ENCODE measurements around the gene SLCO3A1. TPM values are rescaled to one million over a fixed set of nuclear protein-coding genes. Genes with fewer than 3 reads are reported as not detected.

Gene SLCO3A1
- total and polyA plus RNA-seq, 4 donors: 1.6 to 3.6 (median 2.4) TPM

GRCh38 chr15:91942720-91943394 lies 89.3 kb downstream of the SLCO3A1 start (continued):
- TF ChIP-seq, protein P1, sequence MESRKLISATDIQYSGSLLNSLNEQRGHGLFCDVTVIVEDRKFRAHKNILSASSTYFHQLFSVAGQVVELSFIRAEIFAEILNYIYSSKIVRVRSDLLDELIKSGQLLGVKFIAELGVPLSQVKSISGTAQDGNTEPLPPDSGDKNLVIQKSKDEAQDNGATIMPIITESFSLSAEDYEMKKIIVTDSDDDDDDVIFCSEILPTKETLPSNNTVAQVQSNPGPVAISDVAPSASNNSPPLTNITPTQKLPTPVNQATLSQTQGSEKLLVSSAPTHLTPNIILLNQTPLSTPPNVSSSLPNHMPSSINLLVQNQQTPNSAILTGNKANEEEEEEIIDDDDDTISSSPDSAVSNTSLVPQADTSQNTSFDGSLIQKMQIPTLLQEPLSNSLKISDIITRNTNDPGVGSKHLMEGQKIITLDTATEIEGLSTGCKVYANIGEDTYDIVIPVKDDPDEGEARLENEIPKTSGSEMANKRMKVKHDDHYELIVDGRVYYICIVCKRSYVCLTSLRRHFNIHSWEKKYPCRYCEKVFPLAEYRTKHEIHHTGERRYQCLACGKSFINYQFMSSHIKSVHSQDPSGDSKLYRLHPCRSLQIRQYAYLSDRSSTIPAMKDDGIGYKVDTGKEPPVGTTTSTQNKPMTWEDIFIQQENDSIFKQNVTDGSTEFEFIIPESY (IDR thresholded peaks at IDR 0.05): peak; percentile 75

DNA sequence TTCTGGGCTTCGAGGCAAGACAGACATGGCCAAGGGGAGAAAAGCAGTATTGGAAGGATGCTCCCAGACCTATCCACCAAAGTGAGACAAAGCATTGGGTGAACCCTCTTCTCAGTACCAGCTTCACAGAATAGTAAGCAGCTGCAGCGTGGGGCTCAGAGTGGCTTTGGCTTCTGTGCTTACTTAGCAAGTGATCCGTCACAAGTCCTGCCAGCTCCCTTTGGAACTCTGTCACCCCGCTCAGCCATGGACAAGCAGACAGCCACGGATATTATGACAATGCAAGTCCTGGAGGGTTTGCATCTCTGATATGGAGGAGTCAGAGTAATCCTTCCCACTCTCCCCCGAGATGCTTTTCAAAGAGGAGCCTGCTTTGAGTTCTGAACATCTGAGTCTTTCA lies 90.8 kb downstream of the SLCO3A1 start:
- H3K27me3 ChIP-seq (ENCODE audit: control insufficient read depth in 4 of 4, insufficient read depth in 4 of 4, low read length in 3 of 4): no peaks in the 10 kb centered on the region
- H3K9me3 ChIP-seq (ENCODE audit: control insufficient read depth in 4 of 4, low read length in 3 of 4): no peaks in the 10 kb centered on the region
- H3K4me1 ChIP-seq (ENCODE audit: control insufficient read depth in 4 of 4, insufficient read depth in 4 of 4, low read length in 3 of 4): peaks cover 7 to 28% (median 20%) of the 10 kb centered on the region in 4 donors
- H3K9ac ChIP-seq (ENCODE audit: low read depth in 1 of 2, low read length in 2 of 2): no peak overlapping the region
- TF ChIP-seq, protein P1 (IDR thresholded peaks at IDR 0.05): no peak
- TF ChIP-seq TAF1 (conservative IDR thresholded peaks at IDR 0.05) (no peak), MAX (IDR thresholded peaks at IDR 0.05) (no peak), FOXA1 (IDR thresholded peaks at IDR 0.05) (no peak), ATF3 (IDR thresholded peaks at IDR 0.05) (no peak), JUND (IDR thresholded peaks at IDR 0.05) (no peak), RXRA (IDR thresholded peaks at IDR 0.05) (no peak), FOXA2 (IDR thresholded peaks at IDR 0.05) (no peak), SP1 (IDR thresholded peaks at IDR 0.05) (no peak), YY1 (IDR thresholded peaks at IDR 0.05) (no peak), EGR1 (IDR thresholded peaks at IDR 0.05; ENCODE audit: low read depth in 2 of 2) (no peak), RAD21 (IDR thresholded peaks at IDR 0.05) (no peak), HNF4A (conservative IDR thresholded peaks at IDR 0.05) (no peak), GABPA (IDR thresholded peaks at IDR 0.05 in 1 of 2, conservative IDR thresholded peaks at IDR 0.05 in 1 of 2) (no peak), NR2F2 (IDR thresholded peaks at IDR 0.05) (no peak), HNF4G (IDR thresholded peaks at IDR 0.05) (no peak)
- TF ChIP-seq, protein P2, sequence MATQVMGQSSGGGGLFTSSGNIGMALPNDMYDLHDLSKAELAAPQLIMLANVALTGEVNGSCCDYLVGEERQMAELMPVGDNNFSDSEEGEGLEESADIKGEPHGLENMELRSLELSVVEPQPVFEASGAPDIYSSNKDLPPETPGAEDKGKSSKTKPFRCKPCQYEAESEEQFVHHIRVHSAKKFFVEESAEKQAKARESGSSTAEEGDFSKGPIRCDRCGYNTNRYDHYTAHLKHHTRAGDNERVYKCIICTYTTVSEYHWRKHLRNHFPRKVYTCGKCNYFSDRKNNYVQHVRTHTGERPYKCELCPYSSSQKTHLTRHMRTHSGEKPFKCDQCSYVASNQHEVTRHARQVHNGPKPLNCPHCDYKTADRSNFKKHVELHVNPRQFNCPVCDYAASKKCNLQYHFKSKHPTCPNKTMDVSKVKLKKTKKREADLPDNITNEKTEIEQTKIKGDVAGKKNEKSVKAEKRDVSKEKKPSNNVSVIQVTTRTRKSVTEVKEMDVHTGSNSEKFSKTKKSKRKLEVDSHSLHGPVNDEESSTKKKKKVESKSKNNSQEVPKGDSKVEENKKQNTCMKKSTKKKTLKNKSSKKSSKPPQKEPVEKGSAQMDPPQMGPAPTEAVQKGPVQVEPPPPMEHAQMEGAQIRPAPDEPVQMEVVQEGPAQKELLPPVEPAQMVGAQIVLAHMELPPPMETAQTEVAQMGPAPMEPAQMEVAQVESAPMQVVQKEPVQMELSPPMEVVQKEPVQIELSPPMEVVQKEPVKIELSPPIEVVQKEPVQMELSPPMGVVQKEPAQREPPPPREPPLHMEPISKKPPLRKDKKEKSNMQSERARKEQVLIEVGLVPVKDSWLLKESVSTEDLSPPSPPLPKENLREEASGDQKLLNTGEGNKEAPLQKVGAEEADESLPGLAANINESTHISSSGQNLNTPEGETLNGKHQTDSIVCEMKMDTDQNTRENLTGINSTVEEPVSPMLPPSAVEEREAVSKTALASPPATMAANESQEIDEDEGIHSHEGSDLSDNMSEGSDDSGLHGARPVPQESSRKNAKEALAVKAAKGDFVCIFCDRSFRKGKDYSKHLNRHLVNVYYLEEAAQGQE (IDR thresholded peaks at IDR 0.05): no peak
- TF ChIP-seq, protein P3, sequence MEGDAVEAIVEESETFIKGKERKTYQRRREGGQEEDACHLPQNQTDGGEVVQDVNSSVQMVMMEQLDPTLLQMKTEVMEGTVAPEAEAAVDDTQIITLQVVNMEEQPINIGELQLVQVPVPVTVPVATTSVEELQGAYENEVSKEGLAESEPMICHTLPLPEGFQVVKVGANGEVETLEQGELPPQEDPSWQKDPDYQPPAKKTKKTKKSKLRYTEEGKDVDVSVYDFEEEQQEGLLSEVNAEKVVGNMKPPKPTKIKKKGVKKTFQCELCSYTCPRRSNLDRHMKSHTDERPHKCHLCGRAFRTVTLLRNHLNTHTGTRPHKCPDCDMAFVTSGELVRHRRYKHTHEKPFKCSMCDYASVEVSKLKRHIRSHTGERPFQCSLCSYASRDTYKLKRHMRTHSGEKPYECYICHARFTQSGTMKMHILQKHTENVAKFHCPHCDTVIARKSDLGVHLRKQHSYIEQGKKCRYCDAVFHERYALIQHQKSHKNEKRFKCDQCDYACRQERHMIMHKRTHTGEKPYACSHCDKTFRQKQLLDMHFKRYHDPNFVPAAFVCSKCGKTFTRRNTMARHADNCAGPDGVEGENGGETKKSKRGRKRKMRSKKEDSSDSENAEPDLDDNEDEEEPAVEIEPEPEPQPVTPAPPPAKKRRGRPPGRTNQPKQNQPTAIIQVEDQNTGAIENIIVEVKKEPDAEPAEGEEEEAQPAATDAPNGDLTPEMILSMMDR (IDR thresholded peaks at IDR 0.05; ENCODE audit: low read depth, low read length, missing input control): no peak
- no peaks in the 10 kb centered on the region for H3K36me3 ChIP-seq (ENCODE audit: control insufficient read depth in 4 of 4, insufficient read depth in 3 of 4, low read depth in 1 of 4, low read length in 3 of 4)
- H3K4me3 ChIP-seq (ENCODE audit: low read depth in 1 of 3, low read length in 3 of 3): no peak overlapping the region
- no peak overlapping the region for H3K27ac ChIP-seq (ENCODE audit: low read depth in 1 of 2, low read length in 2 of 2)
- no peak for DNase-seq (ENCODE audit: low spot score)
- 74% methylated on average over 6 of the region's 6 CpGs for WGBS
